Body of pancreas (tissue), 4 donors: ENCODE data around the gene USP54. TPM values are rescaled to one million over a fixed set of nuclear protein-coding genes. Genes with fewer than 3 reads are reported as not detected.

Experiments
- ATAC-seq: fragments of 150-250 bp; one replicate; pipeline ENCODE4 v1.9.1; 2016
- DNase-seq, 4 donors: peaks; one replicate each; pipeline ENCODE4 v3.0.0-alpha.2; 2019
- H3K27ac ChIP-seq, 4 donors: fragments of 200-600 bp; sonication (generic); 1 replicate in 3 of 4; 2 replicates in 1 of 4; pipeline versions ENCODE4 v1.5.1 to v1.6.1; 2016 to 2019; ENCODE audit warnings: mild to moderate bottlenecking in 1 of 4, mixed read lengths in 1 of 4, moderate library complexity in 1 of 4
- H3K27me3 ChIP-seq, 2 donors: fragments of 200-600 bp; sonication (generic); one replicate each; pipeline ENCODE4 v1.6.0; 2016; ENCODE audit warnings: mild to moderate bottlenecking in 1 of 2
- H3K36me3 ChIP-seq, 2 donors: fragments of 200-600 bp; sonication (generic); replicated peaks in 1 of 2; 2 replicates each; pipeline ENCODE4 v1.5.1; 2016; ENCODE audit warnings: low read depth in 2 of 2; ENCODE audit not compliant: insufficient read depth in 1 of 2
- H3K4me1 ChIP-seq: fragments of 200-600 bp; sonication (generic); one replicate; pipeline ENCODE4 v1.6.0; 2016
- H3K4me3 ChIP-seq, 2 donors: fragments of 200-600 bp; sonication (generic); 1 replicate in 1 of 2; 2 replicates in 1 of 2; pipeline ENCODE4 v1.5.1; 2016 to 2019
- H3K9me3 ChIP-seq, 3 donors: fragments of 200-600 bp; sonication (generic); 1 replicate in 2 of 3; 2 replicates in 1 of 3; pipeline ENCODE4 v1.5.1; 2016
- CTCF ChIP-seq, 7 experiments: fragments of 450-650 bp in 4 of 7; fragments of 200-600 bp in 3 of 7; sonication (generic) in 3 of 7; IDR thresholded peaks; one replicate each; pipeline ENCODE4 v1.5.1; 2016 to 2019; ENCODE audit warnings: antibody characterized with exemption in 7 of 7
- POLR2A ChIP-seq, 3 donors: fragments of 450-650 bp; IDR thresholded peaks; one replicate each; pipeline ENCODE4 v1.6.1; 2016; ENCODE audit warnings: antibody characterized with exemption in 3 of 3, mild to moderate bottlenecking in 2 of 3
- WGBS, 2 donors: methylation state at CpG; one replicate each; pipeline ENCODE4 v1.1.5; 2017; 5-methylcytosine and 5-hydroxymethylcytosine counted together
- intact Hi-C: fragments of 100-400 bp; cut with DNase I; formaldehyde crosslinking; loops from one replicate; pipeline ENCODE4 v1.15.1; 2023
- total RNA-seq, 2 donors: library from RNA; depleted of rRNA; stranded (reverse); fragments of >200 nt; gene quantifications; one replicate each; pipeline ENCODE4 v1.1.0, GENCODE V29; 2016

The USP54 gene
- total RNA-seq, 2 donors from 2014 or later: 20.4 to 25.4 TPM

- Histone ChIP-seq H3K9me3 (no peaks in the 10 kb centered on the region), H3K4me3 (no peak overlapping the region), H3K27me3 (no peaks in the 10 kb centered on the region), H3K36me3 (peaks cover 0 to 31% of the 10 kb centered on the region in 2 donors), H3K27ac (no peak overlapping the region), H3K4me1 (no peaks in the 10 kb centered on the region)
- ATAC-seq: no peak
- no peak for TF ChIP-seq CTCF (IDR thresholded peaks at IDR 0.05)
- no peak for TF ChIP-seq POLR2A (IDR thresholded peaks at IDR 0.05)
- DNase-seq: no peak
- 88 to 89% methylated on average over 4 of the region's 4 CpGs for WGBS, 2 donors
- intact Hi-C loops: no loop called here
These were observed 73.8 kb downstream of the USP54 start for GRCh38 chr10:73517166-73517888.

DNA sequence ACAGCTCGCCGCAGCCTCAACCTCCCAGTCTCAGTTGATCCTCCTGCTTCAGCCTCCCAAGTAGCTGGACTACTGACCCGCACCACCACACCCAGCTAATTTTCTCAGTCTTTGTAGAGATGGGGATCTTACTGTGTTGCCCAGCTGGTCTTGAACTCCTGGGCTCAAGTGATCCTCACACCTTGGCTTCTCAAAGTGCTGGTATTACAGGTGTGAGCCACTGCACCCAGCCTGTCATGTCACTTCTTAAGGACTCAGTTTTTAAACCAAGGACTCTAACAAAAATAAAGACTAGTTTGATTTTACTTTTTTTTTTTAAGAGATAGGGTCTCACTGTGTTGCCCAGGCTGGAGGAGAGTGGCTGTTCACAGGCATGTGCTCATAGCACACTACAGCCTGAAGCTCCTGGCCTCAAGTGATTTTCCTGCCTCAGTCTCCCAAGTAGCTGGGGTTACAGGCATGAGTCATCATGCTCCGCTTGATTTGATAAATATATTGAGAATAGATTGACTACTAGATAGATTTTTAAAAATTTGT is 78.9 kb downstream of the USP54 start:
- no peak overlapping the region for H3K27ac ChIP-seq
- intact Hi-C loops: no loop called here
- H3K4me3 ChIP-seq: no peak overlapping the region
- peaks cover 0 to 10% of the 10 kb centered on the region in 2 donors for H3K36me3 ChIP-seq
- no peak for DNase-seq
- H3K27me3 ChIP-seq: no peaks in the 10 kb centered on the region
- H3K9me3 ChIP-seq: no peaks in the 10 kb centered on the region
- no peak for ATAC-seq
- H3K4me1 ChIP-seq: no peaks in the 10 kb centered on the region
- no peak for TF ChIP-seq POLR2A (IDR thresholded peaks at IDR 0.05)
- no peak for TF ChIP-seq CTCF (IDR thresholded peaks at IDR 0.05)
- 95 to 98% methylated on average over 4 of the region's 4 CpGs for WGBS, 2 donors

DNA sequence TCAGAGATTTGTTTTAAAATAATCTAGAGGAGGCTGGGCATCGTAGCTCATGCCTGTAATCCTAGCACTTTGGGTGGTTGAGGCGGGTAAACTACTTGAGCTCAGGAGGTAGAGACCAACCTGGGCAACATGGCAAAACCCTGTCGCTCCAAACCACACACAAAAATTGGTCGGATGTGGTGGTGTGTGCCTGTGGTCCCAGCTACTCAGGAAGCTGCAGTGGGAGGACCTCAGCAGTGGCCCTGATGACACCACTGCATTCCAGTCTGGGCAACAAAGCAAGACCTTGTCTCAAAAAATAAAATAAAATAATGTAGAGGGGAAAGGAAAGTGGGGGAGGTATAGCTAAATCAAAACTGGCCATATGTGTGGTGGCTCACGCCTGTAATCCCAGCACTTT is 81.4 kb downstream of the USP54 start:
- DNase-seq (no peak), ATAC-seq (no peak)
- TF ChIP-seq CTCF (IDR thresholded peaks at IDR 0.05): no peak
- TF ChIP-seq POLR2A (IDR thresholded peaks at IDR 0.05): no peak
- no peaks in the 10 kb centered on the region for H3K4me1 ChIP-seq
- H3K27me3 ChIP-seq: no peaks in the 10 kb centered on the region
- peaks cover 0 to 2% of the 10 kb centered on the region in 2 donors for H3K36me3 ChIP-seq
- H3K9me3 ChIP-seq: no peaks in the 10 kb centered on the region
- WGBS, 2 donors: 92 to 100% methylated on average over 5 of the region's 5 CpGs
- no peak overlapping the region for H3K27ac ChIP-seq
- intact Hi-C loops: no loop called here
- H3K4me3 ChIP-seq: no peak overlapping the region

- DNase-seq (no peak), ATAC-seq (no peak)
- TF ChIP-seq POLR2A (IDR thresholded peaks at IDR 0.05): no peak
- no peak for TF ChIP-seq CTCF (IDR thresholded peaks at IDR 0.05)
- intact Hi-C loops: no loop called here
- Histone ChIP-seq H3K36me3 (peaks cover 0 to 3% of the 10 kb centered on the region in 2 donors), H3K4me1 (no peaks in the 10 kb centered on the region), H3K27me3 (no peaks in the 10 kb centered on the region), H3K4me3 (no peak overlapping the region), H3K27ac (no peak overlapping the region), H3K9me3 (no peaks in the 10 kb centered on the region)
- 56 to 58% methylated on average over 1 of the region's 1 CpG for WGBS, 2 donors
These were observed 84.7 kb downstream of the USP54 start for GRCh38 chr10:73506491-73506890.

DNA sequence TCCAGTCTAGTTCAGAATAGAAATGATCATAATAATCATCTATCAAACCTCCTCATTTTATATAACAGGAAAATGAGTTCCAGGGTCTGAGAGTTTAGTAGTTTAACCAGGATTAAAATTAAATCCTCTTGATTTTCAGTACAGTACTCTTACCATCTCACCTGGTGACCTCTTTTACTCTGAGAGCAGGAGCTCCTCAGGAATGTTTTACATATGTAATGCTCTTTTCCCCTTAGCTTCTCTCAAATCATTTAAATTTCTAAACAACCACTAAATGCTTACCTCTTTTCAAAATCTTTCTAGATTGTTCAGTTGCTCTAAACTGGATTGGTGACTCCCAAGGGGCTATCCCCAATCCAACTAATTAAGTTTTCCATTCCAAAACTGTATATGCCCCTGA is 85.1 kb downstream of the USP54 start:
- DNase-seq (no peak), ATAC-seq (no peak)
- Histone ChIP-seq H3K27me3 (no peaks in the 10 kb centered on the region), H3K4me1 (no peaks in the 10 kb centered on the region), H3K4me3 (no peak overlapping the region), H3K9me3 (no peaks in the 10 kb centered on the region), H3K36me3 (peaks cover 0 to 3% of the 10 kb centered on the region in 2 donors), H3K27ac (no peak overlapping the region)
- TF ChIP-seq CTCF (IDR thresholded peaks at IDR 0.05) (no peak), POLR2A (IDR thresholded peaks at IDR 0.05) (no peak)
- intact Hi-C loops: no loop called here
